PFSK-1 (cell line): ENCODE data around the gene MINK1.

Experiments
- POLR2AphosphoS5 ChIP-seq: IDR thresholded peaks from 2 replicates; pipeline ENCODE4 v1.6.1; 2012; ENCODE audit warnings: low read depth, mild to moderate bottlenecking, control low read depth, low read length, moderate library complexity
- REST ChIP-seq, 2 experiments: IDR thresholded peaks; 2 replicates each; pipeline versions ENCODE4 v1.6.1 to v1.8.0; 2011 to 2012; ENCODE audit warnings: low read depth in 2 of 2, low read length in 2 of 2, control low read depth in 1 of 2, inconsistent platforms in 1 of 2, mild to moderate bottlenecking in 1 of 2, moderate library complexity in 1 of 2; ENCODE audit not compliant: insufficient read depth in 1 of 2

- TF ChIP-seq REST (IDR thresholded peaks at IDR 0.05; ENCODE audit: insufficient read depth in 1 of 2, low read depth in 2 of 2, low read length in 2 of 2) (no peak; a peak in 1 of 4 replicates), POLR2AphosphoS5 (no peak)
Measured at GRCh38 chr17:4945944-4946280, 112.8 kb downstream of the MINK1 start.
